SK-N-SH (cell line): ENCODE data around the gene KCNN3. TPM values are rescaled to one million over a fixed set of nuclear protein-coding genes. Genes with fewer than 3 reads are reported as not detected.

Experiments
- CTCF ChIA-PET: fragments of 300-600, 350-600 bp; formaldehyde crosslinking; extraction: SDS; loops from one replicate; lab custom pipeline; 2021; lab: Yijun Ruan, JAX
- POLR2A ChIA-PET: fragments of 350-600 bp; sonication (Branson Sonifier 250); formaldehyde crosslinking; extraction: SDS; loops from one replicate; lab custom pipeline; 2020; ENCODE audit warnings: antibody characterized with exemption, inconsistent platforms; lab: Yijun Ruan, JAX
- DNase-seq: peaks from one replicate; pipeline ENCODE4 v3.0.0; 2012
- H2AFZ ChIP-seq: fragments of 200-600 bp; sonication (generic); 2 replicates; pipeline ENCODE4 v1.8.1; 2016; ENCODE audit warnings: antibody characterized with exemption, mild to moderate bottlenecking, low read depth
- H3F3A ChIP-seq: fragments of 200-600 bp; sonication (generic); replicated peaks from 2 replicates; pipeline ENCODE3; 2016; ENCODE audit warnings: antibody characterized with exemption, mild to moderate bottlenecking; ENCODE audit not compliant: insufficient read depth
- H3K27ac ChIP-seq, 2 experiments: fragments of 200-500 bp in 1 of 2; fragments of 200-600 bp in 1 of 2; sonication (Bioruptor generic) in 1 of 2; sonication (generic), shearing (Covaris generic) in 1 of 2; 2 replicates each; pipeline versions ENCODE4 v1.5.1 to v1.6.1; 2014 to 2016; ENCODE audit warnings: low read depth in 2 of 2, inconsistent platforms in 1 of 2, low read length in 1 of 2, mild to moderate bottlenecking in 1 of 2, mixed read lengths in 1 of 2
- H3K27me3 ChIP-seq: fragments of 200-600 bp; sonication (generic), shearing (Covaris generic); 2 replicates; pipeline ENCODE4 v1.6.1; 2016; ENCODE audit warnings: mixed run types; ENCODE audit not compliant: insufficient read depth
- H3K36me3 ChIP-seq, 2 experiments: fragments of 200-500 bp in 1 of 2; fragments of 200-600 bp in 1 of 2; sonication (Bioruptor generic) in 1 of 2; sonication (generic) in 1 of 2; replicated peaks in 1 of 2; 2 replicates each; pipeline versions ENCODE3 to v1.5.1; 2014 to 2016; ENCODE audit warnings: low read length in 1 of 2, mild to moderate bottlenecking in 1 of 2; ENCODE audit not compliant: insufficient read depth in 2 of 2, control insufficient read depth in 1 of 2
- H3K4me1 ChIP-seq, 2 experiments: fragments of 200-500 bp in 1 of 2; fragments of 200-600 bp in 1 of 2; sonication (Bioruptor generic) in 1 of 2; sonication (generic), shearing (Covaris generic) in 1 of 2; 2 replicates each; pipeline versions ENCODE4 v1.5.1 to v1.6.1; 2014 to 2016; ENCODE audit warnings: low read depth in 1 of 2, low read length in 1 of 2, mixed run types in 1 of 2; ENCODE audit not compliant: insufficient read depth in 2 of 2, control insufficient read depth in 1 of 2
- H3K4me2 ChIP-seq: fragments of 200-600 bp; sonication (generic), shearing (Covaris generic); 2 replicates; pipeline ENCODE4 v1.6.1; 2017; ENCODE audit warnings: mixed run types
- H3K4me3 ChIP-seq, 2 experiments: fragments of 200-500 bp in 1 of 2; fragments of 200-600 bp in 1 of 2; sonication (Bioruptor generic) in 1 of 2; sonication (generic), shearing (Covaris generic) in 1 of 2; 2 replicates each; pipeline versions ENCODE4 v1.5.1 to v1.8.1; 2014 to 2016; ENCODE audit warnings: low read depth in 2 of 2, inconsistent platforms in 1 of 2, low read length in 1 of 2, mild to moderate bottlenecking in 1 of 2, mixed read lengths in 1 of 2, moderate library complexity in 1 of 2
- H3K79me2 ChIP-seq: fragments of 200-600 bp; sonication (generic); 2 replicates; pipeline ENCODE4 v1.8.1; 2017; ENCODE audit warnings: mild to moderate bottlenecking; ENCODE audit not compliant: insufficient read depth
- H3K9ac ChIP-seq: fragments of 200-600 bp; sonication (generic); 2 replicates; pipeline ENCODE4 v1.6.1; 2017; ENCODE audit warnings: mixed run types
- H3K9me2 ChIP-seq: fragments of 200-600 bp; sonication (generic); 2 replicates; pipeline ENCODE4 v1.6.1; 2017; ENCODE audit warnings: mixed run types
- H3K9me3 ChIP-seq: fragments of 200-600 bp; sonication (generic); 2 replicates; pipeline ENCODE4 v1.6.1; 2017; ENCODE audit warnings: mixed run types, mild to moderate bottlenecking, moderate library complexity
- H4K20me1 ChIP-seq: fragments of 200-600 bp; sonication (generic); 2 replicates; pipeline ENCODE4 v1.6.1; 2017; ENCODE audit warnings: mild to moderate bottlenecking, mixed run types; ENCODE audit not compliant: insufficient read depth
- CHD2 ChIP-seq: fragments of 150-350 bp; IDR thresholded peaks from 2 replicates; pipeline ENCODE4 v1.6.1; 2018; ENCODE audit warnings: low read length; ENCODE audit not compliant: partially characterized antibody
- ELF1 ChIP-seq: IDR thresholded peaks from 2 replicates; pipeline ENCODE4 v1.4.0; 2012
- EP300 ChIP-seq, 2 experiments: IDR thresholded peaks; 2 replicates each; pipeline versions ENCODE4 v1.4.0 to v1.6.1; 2012; ENCODE audit warnings: borderline replicate concordance in 1 of 2, low read depth in 1 of 2, low read length in 1 of 2
- FOSL2 ChIP-seq: IDR thresholded peaks from 2 replicates; pipeline ENCODE4 v1.4.0; 2012; ENCODE audit warnings: low read depth, mild to moderate bottlenecking, moderate library complexity, borderline replicate concordance
- FOXM1 ChIP-seq: IDR thresholded peaks from 2 replicates; pipeline ENCODE4 v1.4.0; 2012; ENCODE audit warnings: low read depth, mild to moderate bottlenecking
- GATA2 ChIP-seq: sonication (generic); formaldehyde crosslinking; IDR thresholded peaks from 2 replicates; pipeline ENCODE4 v1.5.0; 2020; ENCODE audit warnings: mild to moderate bottlenecking, missing genetic modification reagents
- IRF3 ChIP-seq: fragments of 150-350 bp; IDR thresholded peaks from 2 replicates; pipeline ENCODE4 v1.6.1; 2016; ENCODE audit warnings: mild to moderate bottlenecking, low read depth, low read length
- MEF2A ChIP-seq: IDR thresholded peaks from 2 replicates; pipeline ENCODE4 v1.4.0; 2012; ENCODE audit warnings: low read depth, borderline replicate concordance
- NFIC ChIP-seq: IDR thresholded peaks from 2 replicates; pipeline ENCODE4 v1.4.0; 2012; ENCODE audit warnings: borderline replicate concordance
- PBX3 ChIP-seq: IDR thresholded peaks from 2 replicates; pipeline ENCODE4; 2012
- RAD21 ChIP-seq: IDR thresholded peaks from 2 replicates; pipeline ENCODE4 v1.6.1; 2012; ENCODE audit warnings: mild to moderate bottlenecking, low read length
- RCOR1 ChIP-seq: fragments of 150-350 bp; IDR thresholded peaks from 2 replicates; pipeline ENCODE4 v1.6.1; 2017; ENCODE audit warnings: antibody characterized with exemption, low read length
- REST ChIP-seq: IDR thresholded peaks from 2 replicates; pipeline ENCODE4 v1.6.1; 2012; ENCODE audit warnings: mild to moderate bottlenecking, low read depth, low read length, moderate library complexity
- SIN3A ChIP-seq: IDR thresholded peaks from 2 replicates; pipeline ENCODE4 v1.6.1; 2012; ENCODE audit warnings: low read depth, mild to moderate bottlenecking, low read length, moderate library complexity, borderline replicate concordance
- SMC3 ChIP-seq: IDR thresholded peaks from 2 replicates; pipeline ENCODE4 v1.6.1; 2012; ENCODE audit warnings: low read depth, low read length, improper control_type of control experiment
- USF1 ChIP-seq: IDR thresholded peaks from 2 replicates; pipeline ENCODE4 v1.4.0; 2012; ENCODE audit warnings: low read depth, borderline replicate concordance
- YY1 ChIP-seq: IDR thresholded peaks from 2 replicates; pipeline ENCODE4 v1.4.0; 2012; ENCODE audit warnings: low read depth, mild to moderate bottlenecking
- ZBTB33 ChIP-seq: IDR thresholded peaks from 2 replicates; pipeline ENCODE4 v1.4.0; 2012; ENCODE audit warnings: low read depth, borderline replicate concordance
- WGBS: methylation state at CpG from one replicate; pipeline ENCODE4 v1.1.6; 2017; ENCODE audit warnings: low lambda C conversion rate; 5-methylcytosine and 5-hydroxymethylcytosine counted together
- polyA plus RNA-seq, 3 experiments: library from polyadenylated mRNA; depleted of rRNA; stranded (reverse); fragments of >200 nt; gene quantifications; 2 replicates each; pipeline ENCODE4 v1.2.3, GENCODE V29; 2012

The KCNN3 gene
- polyA plus RNA-seq, 1 of the 3 experiments (the other 2 are of a cell fraction), result 0.16 TPM

GRCh38 chr1:154840269-154841176 lies 29.6 kb downstream of the KCNN3 start (continued):
- TF ChIP-seq REST (no peak), YY1 (no peak), NFIC (no peak), SIN3A (no peak), RAD21 (no peak), RCOR1 (no peak), CHD2 (no peak), MEF2A (no peak), FOXM1 (no peak), ELF1 (peak; percentile 16; the same call in 1 of the 2 replicates)

GRCh38 chr1:154839691-154840090 lies 30.4 kb downstream of the KCNN3 start:
- Histone ChIP-seq H3F3A (no peaks in the 10 kb centered on the region), H4K20me1 (no peaks in the 10 kb centered on the region), H3K79me2 (no peaks in the 10 kb centered on the region), H3K9ac (no peak overlapping the region), H3K4me2 (no peak overlapping the region), H3K4me3 (no peak overlapping the region), H3K9me3 (no peaks in the 10 kb centered on the region), H3K27me3 (no peaks in the 10 kb centered on the region; the same call in 1 of the 2 replicates), H2AFZ (peak overlapping the region; percentile 80; the same call in 1 of the 2 replicates), H3K9me2 (no peaks in the 10 kb centered on the region), H3K36me3 (no peaks in the 10 kb centered on the region), H3K4me1 (peaks cover 13 to 53% of the 10 kb centered on the region in 2 experiments), H3K27ac (no peak overlapping the region)
- ChIA-PET CTCF (interaction anchor here (0.8 to 2.6 kb wide), 5 partner anchors 11 to 234 kb away, joined by 3 to 7 read pairs (median 3); no protein-coding TSS in a partner anchor), POLR2A (no interaction called here)
- DNase-seq, result no peak
- no CpG with 5 or more reads among the region's 3 CpGs for WGBS
- TF ChIP-seq USF1 (no peak), EP300 (IDR thresholded peaks at IDR 0.05; ENCODE audit: borderline replicate concordance in 1 of 2, low read depth in 1 of 2, low read length in 1 of 2) (no peak), MEF2A (no peak), GATA2 (CRISPR knock-in tag) (no peak), PBX3 (no peak), IRF3 (no peak), ZBTB33 (no peak), FOSL2 (no peak), SMC3 (no peak)
